Choroid plexus epithelial cell (primary cell): Measurements from ENCODE around the gene PPM1H.

Experiments used
- DNase-seq: peaks from one replicate; pipeline ENCODE4 v3.0.0-alpha.2; 2010; ENCODE audit warnings: low read depth
- H3K4me3 ChIP-seq: 2 replicates; pipeline ENCODE4 v1.5.1; 2011; ENCODE audit warnings: low read depth, mild to moderate bottlenecking, control low read depth, low read length, moderate library complexity
- CTCF ChIP-seq: conservative IDR thresholded peaks from 2 replicates; pipeline ENCODE4 v1.5.1; 2011; ENCODE audit warnings: low read depth, mild to moderate bottlenecking, control low read depth, inconsistent platforms, low read length, moderate library complexity

The PPM1H gene

DNA sequence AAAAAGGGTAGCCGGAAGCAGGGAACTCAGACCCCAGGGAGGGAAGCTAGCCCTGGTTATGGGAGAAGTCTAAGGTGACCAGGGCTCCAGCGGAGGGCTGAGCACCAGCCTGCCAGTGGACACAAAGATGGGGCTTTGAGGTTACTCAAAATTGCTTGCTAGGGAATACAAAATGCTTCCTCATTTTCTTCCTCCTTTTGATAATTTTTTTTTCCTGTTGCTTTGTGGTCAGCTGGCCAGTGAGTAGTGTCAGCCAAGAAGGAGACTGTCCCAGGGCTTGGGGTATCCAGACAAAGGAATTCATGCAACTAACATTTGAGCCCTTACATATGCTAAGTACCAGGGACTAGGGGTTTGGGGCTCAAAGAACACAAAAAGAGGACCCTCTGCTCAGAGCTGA, 206.2 kb downstream of the PPM1H start:
- DNase-seq = no peak
- TF ChIP-seq CTCF = no peak
- no peak overlapping the region for H3K4me3 ChIP-seq

GRCh38 chr12:62726471-62726980, 208.4 kb downstream of the PPM1H start:
- no peak overlapping the region for H3K4me3 ChIP-seq
- DNase-seq = peak; percentile 59
- TF ChIP-seq CTCF = no peak

- no peak overlapping the region for H3K4me3 ChIP-seq
- no peak for DNase-seq
- TF ChIP-seq CTCF = no peak
Measured at GRCh38 chr12:62725781-62726180, 209.2 kb downstream of the PPM1H start.

- no peak overlapping the region for H3K4me3 ChIP-seq
- no peak for TF ChIP-seq CTCF
- peak; percentile 96 for DNase-seq
Measured at GRCh38 chr12:62724947-62725451, 210.0 kb downstream of the PPM1H start.

DNA sequence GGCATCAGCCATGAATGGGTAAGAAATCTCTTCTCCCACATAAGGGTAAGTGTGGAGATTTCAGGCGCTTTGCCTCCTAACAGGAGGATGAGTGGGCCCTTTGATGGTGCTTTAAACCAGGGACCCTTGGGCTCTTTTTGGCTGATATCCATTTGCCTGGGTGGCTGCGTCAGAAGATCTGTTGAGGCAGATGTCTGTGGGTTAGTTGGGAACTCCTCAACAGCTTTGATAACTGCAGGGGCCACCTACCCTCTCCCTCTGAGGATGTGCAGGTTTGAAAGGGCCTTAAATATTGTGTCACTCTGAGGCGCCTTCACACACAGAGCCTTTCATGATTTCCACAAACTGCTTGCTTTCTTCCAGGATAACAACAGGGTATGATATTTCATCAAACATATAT, 210.7 kb downstream of the PPM1H start:
- H3K4me3 ChIP-seq = no peak overlapping the region
- DNase-seq = no peak
- no peak for TF ChIP-seq CTCF

DNA sequence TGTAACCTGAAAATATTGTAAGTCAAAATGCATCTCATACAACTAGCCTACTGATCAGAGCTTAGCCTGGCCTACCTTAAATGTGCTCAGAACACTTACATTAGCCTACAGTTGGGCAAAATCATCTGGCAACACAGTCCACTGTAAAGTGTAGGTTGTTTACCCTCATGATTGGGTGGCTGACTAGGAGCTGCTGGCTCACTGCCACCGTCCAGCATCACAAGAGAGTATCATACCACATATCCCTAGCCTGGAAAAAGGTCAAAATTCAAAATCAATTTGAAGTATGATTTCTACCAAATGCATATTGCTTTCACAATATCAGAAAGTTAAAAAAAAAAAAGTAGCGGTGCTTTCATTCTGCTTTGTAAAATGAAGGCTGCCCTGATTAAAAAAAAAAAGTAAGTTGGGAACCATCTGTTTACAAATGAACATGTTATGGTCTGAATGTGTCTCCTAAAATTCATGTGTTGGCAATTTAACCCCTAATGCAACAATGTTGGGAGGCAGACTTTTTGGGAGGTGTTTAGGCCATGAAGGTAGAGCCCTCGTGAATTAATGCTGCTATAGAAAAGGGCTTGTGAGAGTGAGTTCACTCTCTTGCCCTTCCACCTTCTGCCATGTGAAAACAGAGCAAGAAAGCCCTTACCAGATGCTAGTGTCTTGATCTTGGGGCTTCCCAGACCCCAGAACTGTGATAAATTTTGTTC, 211.8 kb downstream of the PPM1H start:
- no peak overlapping the region for H3K4me3 ChIP-seq
- no peak for DNase-seq
- TF ChIP-seq CTCF = no peak
